Right lobe of liver (tissue), 4 donors: Measurements from ENCODE around the gene SUGCT.

ENCODE experiments used
- POLR2A ChIP-seq: fragments of 450-650 bp; IDR thresholded peaks from one replicate; pipeline ENCODE4 v1.6.1; 2017; ENCODE audit warnings: antibody characterized with exemption, mild to moderate bottlenecking
- TF ChIP-seq, protein P1 (sequence below), 4 donors: fragments of 200-600 bp in 3 of 4; fragments of 450-650 bp in 1 of 4; IDR thresholded peaks; one replicate each; pipeline versions ENCODE4 v1.5.1 to v1.8.0; 2016 to 2022; ENCODE audit warnings: antibody characterized with exemption in 4 of 4, mild to moderate bottlenecking in 2 of 4
- donor health status: DM: no; HTN: no; CAD: no.
- donor health status: DM: no; HTN: no; CAD: no.
- donor health status: DM: no; HTN: yes; CAD: no.

DNA sequence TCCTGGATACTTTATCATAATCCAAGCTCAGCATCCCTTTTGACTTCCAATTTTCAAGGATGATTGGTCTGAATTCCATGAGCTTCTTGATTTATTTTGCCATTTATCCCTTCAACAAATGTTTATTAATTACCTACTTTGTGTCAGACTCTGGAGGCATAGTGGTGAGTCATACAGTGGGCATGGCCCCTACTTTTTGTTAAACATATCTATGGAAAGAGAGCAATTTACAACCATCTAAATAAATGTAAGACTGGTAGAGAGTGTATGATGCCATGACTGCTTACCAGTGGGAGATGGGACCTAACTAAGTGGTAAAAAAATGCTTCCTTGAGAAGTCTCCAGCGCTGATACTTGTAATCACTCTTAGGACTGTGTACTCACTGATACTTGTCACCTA, 286.6 kb downstream of the SUGCT start:
- TF ChIP-seq, protein P1, sequence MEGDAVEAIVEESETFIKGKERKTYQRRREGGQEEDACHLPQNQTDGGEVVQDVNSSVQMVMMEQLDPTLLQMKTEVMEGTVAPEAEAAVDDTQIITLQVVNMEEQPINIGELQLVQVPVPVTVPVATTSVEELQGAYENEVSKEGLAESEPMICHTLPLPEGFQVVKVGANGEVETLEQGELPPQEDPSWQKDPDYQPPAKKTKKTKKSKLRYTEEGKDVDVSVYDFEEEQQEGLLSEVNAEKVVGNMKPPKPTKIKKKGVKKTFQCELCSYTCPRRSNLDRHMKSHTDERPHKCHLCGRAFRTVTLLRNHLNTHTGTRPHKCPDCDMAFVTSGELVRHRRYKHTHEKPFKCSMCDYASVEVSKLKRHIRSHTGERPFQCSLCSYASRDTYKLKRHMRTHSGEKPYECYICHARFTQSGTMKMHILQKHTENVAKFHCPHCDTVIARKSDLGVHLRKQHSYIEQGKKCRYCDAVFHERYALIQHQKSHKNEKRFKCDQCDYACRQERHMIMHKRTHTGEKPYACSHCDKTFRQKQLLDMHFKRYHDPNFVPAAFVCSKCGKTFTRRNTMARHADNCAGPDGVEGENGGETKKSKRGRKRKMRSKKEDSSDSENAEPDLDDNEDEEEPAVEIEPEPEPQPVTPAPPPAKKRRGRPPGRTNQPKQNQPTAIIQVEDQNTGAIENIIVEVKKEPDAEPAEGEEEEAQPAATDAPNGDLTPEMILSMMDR (IDR thresholded peaks at IDR 0.05) = no peak
- TF ChIP-seq POLR2A = no peak
